ENCODE measurements around the gene SH3RF3.
"Not testable (repeated sequence)": the region's sequence is repeated elsewhere in the genome, so short reads cannot be mapped to it uniquely, and the experiment has no call there.

SH3RF3 gene

DNA sequence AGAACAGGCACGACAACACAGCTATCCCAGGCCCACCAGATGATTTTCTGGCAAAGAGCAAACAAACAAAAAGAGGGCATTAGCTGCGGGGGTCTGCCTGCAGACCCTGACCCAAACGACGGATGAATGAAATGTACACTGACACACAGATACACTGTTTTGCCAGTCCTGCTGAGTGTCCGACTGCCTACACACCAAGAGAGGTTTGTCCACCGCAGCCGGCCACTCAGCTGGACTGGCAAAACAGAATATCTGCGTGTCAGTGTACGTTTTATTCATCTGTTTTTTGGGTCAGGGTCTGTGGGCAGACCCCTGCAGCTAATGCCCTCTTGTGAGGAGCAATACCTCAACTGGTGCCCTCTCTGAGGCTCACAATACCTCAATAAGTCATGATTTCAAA, 10.7 kb upstream of the SH3RF3 start:
- no peak for DNase-seq (ENCODE audit: low read depth)

DNA sequence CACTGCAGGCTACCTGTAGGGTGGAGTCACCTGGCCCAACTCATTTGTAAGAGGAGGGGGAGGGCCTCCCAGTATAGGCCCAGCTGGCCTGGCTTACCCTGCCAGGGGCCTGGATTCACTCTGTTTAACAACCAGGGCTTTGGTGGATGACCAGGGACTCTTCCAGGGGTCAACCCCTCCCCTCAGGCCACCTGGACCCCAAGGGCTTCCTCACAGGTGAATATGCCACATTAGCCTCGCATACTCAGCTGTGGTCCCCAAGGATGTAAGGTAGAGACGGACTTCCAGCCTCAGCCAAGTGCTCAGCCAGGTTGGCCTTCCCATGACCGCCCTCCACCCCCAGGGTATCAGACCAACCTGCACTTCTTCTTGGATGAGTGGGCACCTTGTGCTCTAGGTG, 8.8 kb upstream of the SH3RF3 start:
- DNase-seq (ENCODE audit: low read depth): no peak

DNA sequence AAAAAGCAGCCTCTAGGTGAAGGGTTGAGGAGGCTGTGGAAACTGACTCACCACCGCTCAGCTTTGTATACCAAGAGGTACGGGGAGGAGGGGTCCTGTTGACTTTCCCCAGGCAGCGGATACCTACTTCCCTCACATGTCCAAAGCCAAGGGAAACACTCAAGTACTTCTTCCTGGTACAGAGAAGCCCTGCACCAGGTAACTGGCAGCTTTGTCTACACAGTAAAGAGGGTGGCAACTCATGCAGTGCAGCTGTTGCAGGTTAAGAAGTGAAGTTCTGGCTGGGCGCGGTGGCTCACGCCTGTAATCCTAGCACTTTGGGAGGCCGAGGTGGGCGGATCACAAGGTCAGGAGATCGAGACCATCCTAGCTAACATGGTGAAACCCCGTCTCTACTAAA, 8.3 kb upstream of the SH3RF3 start:
- DNase-seq (ENCODE audit: low read depth): not testable (repeated sequence)

DNA sequence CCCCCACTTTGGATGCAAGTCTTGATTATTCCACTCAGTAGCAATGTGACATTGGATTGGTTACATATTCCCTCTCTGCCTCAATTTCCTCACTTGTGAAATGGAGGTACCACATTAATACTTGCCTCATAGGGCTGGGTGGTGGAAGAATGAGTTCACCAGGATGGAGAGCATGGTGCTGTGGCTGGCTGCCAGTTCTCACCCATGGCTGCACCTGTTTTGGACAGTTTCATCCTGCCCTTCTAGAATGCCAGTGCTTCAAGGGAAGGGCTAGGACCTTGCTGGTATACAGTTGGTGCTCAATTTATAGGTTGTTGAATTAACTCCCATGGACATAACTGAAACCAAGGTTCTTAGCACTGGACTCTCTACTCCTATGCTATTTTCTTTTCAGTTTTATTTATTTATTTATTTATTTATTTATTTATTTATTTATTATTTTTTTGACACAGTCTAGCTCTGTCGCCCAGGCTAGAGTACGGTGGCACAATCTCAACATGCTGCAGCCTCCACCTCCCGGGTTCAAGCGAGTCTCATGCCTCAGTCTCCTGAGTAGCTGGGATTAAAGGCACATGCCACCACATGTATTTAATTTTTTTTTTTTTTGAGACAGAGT, 5.3 kb upstream of the SH3RF3 start:
- no peak for DNase-seq (ENCODE audit: low read depth)

DNA sequence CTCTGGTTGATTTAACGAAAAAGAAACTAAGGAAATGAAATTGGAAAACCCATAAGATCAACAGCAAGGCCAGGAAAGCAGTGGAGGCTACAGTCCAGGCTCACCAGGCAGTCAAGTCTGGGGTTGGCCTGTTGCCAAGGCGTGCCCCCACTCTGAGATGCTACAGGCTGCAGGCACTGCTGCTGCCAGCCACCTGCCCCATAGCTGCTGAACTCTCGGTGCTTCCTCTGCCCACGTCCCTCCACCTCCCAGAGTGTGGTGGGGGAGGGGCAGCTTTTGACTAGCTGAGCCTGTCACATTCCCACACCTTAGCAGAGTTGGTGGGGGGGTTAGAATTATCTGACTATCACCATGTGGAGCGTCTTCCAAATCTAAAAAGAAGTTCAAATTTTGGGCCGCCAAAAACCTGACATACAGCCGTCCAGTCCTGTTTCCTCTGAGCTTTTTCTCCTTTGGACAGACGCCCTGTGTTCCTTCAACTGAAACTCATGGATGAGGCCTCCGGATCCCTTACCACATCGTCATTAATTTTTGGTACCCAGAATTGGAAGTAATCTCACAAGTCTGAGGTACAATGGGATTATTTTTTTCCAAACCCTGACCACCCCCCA, 3.9 kb upstream of the SH3RF3 start:
- no peak for DNase-seq (ENCODE audit: low read depth)

DNA sequence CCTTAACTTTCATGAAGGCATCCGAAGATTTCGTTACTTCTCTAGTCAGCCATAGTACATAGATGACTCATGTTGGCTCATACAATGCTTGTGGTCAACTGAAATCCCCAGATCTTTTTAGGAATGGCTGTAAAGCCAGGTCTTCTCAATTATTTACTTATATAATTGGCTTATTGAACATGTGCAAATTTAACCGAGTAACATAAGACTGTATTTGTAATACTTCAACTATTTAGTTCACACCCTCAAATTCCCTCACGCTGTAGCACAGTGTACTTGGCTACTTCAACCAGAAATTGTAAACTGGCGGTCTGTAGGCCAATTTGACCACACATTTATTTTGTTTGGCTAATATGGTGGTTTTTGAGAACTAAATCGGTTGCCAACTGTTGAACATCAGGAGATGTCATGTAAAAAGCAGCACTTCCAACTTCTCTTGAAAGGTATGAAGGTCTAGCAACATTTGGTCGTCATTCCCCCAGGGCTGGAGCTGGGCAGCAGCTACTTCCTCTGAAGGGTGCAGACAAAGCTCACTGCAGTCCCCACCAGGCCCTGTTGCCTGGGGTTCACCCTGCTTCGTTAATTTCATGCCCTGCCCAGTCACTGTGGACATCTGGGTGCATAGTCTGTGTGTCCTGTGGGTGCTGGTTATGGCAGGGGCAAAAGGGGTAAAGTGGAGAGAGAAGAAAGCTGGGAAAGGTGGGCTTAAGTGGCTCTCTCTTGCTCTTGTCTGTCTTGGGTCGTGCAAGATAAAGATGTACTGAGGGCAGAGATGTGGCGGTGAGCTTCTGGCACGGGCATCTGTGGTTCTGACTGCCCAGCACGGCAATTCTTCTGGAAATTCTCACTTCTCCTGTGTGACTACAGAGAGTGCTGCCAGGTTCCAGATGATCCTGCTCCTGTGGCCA, 3.2 kb upstream of the SH3RF3 start:
- DNase-seq (ENCODE audit: low read depth): no peak

DNA sequence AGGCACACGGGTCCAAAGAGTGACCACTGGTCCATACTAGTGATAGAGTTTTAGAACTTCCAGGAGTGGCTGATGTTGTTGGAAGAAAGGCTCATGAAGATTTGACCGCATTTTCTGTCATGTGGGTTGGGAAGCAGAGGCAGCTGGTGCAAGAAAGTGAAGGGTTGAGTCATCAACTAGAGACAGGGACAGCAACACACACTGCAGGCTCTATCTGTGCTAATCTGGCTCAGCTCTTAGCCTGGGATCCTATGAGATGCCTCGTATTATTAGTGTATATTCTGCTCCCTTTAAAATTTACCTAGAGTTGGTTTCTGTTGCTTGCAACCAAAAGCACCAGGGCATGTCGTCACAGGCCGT, 2.5 kb upstream of the SH3RF3 start:
- DNase-seq (ENCODE audit: low read depth): no peak

DNA sequence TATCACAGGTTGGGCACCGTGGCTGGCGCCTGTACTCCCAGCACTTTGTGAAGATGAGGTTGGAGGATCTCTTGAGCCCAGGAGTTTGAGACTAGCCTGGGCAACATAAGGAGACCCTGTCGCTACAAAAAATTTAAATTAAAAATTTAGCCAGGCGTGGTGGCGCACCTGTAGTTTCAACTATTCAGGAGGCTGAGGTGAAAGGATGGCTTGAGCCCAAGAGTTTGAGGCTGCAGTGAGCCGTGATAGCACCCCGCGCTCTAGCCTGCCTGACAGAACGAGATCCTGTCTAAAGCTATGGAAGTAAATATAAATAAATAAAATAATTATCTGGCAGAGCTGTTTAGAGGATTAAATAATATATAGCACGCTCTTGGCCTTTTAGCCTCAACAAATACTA, 1.4 kb upstream of the SH3RF3 start:
- DNase-seq (ENCODE audit: low read depth): no peak

DNA sequence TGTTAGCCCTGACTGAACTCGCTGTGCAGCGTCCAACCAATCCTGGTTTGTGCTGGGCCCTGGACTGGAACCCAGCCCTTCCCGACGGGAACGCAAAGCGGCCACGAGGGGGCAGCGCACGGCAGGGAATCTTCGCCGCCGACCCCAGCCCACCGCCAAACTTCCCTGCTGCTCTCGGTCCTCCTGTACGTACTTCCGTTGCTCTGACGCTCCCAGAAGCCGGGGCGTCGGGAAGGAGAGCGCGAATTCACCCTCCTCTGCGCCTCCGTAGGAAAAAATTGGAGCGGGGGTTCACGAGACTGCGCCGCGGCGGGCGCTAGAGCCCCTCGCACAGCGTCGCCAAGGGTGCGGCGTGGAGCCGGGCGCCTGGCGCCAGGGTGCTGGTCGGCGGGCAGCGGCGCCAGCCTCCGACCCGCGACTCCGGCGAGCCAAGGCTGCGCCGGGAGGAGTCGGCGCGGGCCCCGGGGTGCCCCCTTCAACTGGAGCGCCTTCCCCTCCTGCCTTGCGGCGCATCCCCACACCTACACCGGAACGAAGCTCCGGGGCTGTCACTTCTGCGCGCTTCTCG, 873 bp upstream of the SH3RF3 start:
- no peak for DNase-seq (ENCODE audit: low read depth)

DNA sequence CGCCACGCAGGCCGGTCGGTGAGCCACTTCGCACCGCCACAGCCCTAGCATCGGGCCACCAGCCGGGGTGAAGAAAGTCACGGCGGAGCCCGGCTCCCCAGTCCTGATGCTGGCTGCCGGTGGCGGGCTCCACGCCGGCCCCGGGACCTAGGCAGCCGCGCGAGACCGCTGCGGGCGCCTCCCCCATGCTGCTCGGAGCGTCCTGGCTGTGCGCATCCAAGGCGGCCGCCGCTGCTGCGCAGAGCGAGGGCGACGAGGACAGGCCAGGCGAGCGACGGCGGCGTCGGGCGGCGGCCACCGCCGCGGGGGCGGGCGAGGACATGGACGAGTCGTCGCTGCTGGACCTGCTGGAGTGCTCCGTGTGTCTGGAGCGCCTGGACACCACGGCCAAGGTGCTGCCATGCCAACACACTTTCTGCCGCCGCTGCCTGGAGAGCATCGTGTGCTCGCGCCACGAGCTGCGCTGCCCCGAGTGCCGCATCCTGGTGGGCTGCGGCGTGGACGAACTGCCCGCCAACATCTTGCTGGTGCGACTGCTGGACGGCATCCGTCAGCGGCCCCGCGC, 433 bp downstream of the SH3RF3 start:
- no peak for DNase-seq (ENCODE audit: low read depth)

DNA sequence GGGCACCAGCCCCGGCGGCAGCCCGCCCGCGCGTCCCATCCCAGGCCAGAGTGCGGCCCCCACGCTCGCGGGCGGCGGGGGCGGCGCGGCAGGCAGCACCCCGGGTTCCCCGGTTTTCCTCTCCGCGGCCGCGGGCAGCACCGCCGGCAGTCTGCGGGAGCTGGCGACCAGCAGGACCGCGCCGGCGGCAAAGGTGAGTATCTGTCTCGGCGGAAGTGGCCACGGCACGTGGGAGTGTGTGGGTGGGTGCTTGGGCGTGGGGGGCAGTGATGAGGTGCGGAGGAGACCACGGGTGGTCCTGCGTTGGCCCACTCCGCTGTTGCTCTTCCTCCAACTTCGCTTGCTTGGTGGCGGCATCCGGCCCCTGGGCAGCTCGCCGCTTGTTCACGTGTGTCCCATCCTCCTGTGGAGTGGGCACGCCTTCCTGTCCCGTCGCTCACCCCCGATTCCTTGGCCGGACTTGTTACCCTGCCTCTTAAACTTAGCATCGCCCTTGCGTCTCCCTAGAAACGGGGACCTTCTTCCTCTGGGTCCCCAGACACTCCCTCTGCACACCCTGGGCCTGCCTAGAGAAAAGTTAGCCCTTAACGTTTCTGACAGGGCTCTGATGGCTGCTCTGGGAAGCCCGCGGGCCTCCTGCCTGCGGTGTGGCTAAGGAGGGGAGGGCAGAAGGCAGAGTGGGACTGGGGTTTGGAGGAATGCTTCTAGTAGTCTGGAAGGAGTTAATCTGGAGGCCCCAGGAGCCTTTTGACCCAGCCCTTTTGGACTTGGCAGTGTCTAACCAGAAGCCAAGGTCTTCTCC, 1.1 kb downstream of the SH3RF3 start:
- no peak for DNase-seq (ENCODE audit: low read depth)

DNA sequence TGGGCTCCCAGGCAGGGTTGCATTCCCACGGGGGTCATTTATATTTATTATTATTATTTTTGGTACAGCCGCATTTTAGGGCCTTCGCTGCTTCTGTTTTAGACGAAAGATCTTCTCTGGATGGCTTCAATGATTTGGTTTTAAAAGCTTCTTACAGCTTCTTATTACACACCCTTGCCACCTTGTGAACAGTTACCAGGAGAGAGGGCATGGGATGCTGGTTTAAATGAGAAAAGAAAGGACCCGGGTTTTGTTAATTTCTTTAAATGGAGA, 1.7 kb downstream of the SH3RF3 start:
- no peak for DNase-seq (ENCODE audit: low read depth)

DNA sequence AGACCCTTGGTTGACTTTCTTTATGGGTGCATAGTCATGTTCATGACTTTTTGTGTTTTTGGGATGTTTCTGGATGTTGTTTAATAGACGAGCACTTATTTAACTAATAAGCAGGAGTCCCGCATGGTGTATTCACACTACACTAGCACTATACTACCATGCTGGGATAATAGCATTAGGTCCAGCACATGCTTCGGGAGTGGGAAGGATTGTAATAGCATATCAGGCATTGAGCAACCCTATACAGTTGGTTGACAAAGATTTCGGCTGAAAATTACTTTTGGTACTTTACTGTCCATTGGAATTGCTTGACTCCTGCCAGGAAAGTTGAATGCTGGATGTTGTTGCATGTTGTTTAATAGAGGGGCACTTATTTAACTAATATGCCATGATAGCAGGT, 2.8 kb downstream of the SH3RF3 start:
- no peak for DNase-seq (ENCODE audit: low read depth)

DNA sequence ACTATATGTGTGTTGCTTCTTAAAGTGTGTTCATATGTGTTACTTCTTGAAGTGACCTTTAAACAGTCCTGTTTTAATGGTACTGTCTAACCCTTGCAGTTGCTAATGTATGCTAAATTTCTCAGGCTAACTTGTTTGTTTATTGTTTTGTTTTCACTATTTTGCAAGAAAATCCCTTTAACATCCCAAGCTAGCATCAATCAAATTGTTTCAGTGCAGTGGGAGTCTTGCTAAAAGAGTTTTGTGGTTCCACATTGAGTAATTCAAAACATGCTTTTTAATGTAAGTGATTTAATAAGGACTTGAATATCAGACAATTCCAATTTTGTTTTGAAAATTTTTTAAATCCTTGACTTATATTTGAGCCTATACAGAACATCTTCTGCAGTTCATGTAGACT, 3.6 kb downstream of the SH3RF3 start:
- no peak for DNase-seq (ENCODE audit: low read depth)

DNA sequence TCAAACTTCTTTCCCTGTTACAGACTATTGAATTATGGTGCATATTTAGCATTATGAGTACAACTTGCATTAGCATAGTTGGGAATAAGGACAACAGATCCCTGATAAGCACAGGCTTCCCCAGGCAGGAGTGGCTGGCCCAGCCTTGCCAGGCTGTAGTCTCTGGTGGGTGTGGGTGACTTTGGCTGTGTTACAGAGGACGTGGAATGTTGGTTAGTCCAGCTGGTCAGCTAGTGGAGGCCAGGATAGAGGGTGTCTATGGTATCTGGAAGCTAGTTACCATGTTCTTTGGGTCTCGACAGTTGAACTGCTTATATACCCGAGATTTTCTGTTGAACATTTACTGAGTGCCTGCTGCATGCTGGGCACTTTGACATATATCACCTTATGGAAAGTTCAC, 4.7 kb downstream of the SH3RF3 start:
- no peak for DNase-seq (ENCODE audit: low read depth)

DNA sequence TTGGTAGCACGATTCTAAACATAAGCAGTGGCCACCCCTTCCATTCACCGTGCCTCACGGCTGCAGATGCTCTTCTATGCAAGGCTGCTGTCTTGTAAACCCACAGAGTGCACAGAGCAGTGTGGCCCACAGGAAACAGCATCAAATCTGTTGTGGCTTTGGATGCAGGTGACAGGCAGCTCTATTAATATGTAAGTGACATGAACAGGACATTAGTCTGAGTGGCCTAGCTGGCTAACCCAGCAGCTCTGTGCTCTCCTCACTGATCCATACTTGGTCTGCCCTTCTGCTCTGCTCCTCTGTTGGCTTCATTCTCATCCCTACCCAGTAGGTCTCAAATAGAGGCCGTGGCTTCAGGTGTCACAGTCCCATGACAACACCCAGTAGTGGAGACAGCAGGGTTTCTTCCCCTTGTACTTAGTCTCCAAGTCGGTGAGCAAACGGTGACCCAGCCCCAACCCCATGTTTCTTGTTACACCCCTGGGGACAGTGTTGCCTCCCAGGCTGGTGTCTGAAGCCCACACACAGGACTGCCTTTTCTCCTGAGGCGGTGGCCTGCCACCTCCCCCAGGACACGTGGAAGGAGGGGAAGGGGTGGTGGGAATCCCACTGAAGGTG, 5.8 kb downstream of the SH3RF3 start:
- DNase-seq (ENCODE audit: low read depth): no peak

DNA sequence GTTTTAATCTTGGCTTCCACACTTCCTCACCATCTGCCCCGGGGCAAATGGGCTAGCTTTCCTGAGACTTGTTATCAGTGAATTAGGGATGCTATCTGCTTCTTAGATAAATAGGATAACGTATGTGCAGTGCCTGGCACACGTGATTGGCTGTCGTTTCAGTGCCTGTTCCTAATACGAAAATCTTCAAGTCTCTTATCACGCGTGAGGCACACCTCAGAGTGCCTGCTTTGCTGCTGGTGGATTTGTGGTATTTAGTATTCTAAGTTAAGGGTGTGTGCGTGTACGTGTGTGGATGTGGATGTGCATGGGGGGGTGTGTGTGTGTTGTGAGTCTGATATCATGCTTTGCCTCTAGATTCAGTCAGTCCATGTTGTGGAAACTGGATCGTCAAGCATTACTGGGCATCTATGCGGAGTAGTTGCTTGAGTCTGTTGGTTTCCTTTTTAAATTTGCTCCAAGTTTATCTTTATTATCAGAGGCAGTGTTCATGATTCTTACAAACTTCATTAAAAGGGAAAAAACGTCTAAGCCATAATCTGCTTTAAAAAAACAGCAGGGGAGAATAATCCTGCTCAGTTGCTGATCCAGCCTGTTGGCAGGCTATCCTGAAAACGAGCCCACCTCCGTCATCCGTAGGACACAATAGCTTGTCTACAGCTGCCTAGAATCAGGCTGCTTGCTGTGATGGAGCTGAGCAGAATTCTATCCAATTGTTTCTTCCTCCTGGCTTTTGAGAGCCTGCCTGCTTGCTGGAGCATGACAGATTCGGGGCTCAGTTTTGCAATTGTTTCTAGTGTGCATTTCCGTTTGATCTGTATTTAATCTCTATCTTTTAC, 6.6 kb downstream of the SH3RF3 start:
- no peak for DNase-seq (ENCODE audit: low read depth)

DNA sequence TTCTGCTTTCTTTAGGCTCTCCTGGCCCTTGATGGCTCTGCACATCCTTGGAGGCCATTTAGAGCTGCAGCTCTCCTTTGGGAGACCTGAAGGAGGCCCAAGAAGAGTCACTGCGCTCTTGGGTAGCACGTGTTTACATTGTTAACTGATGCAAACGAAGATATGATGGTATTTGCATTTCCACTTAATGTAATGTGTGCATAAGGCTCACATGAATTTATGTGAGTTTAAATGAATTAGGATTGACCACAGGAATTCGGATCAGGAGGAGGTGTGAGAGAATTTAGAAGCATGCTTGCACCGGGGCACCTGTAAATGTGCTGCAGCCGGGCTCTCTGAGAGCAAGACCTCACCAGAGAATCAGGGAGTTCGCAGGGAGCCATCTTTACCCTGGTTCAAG, 7.5 kb downstream of the SH3RF3 start:
- DNase-seq (ENCODE audit: low read depth): no peak

DNA sequence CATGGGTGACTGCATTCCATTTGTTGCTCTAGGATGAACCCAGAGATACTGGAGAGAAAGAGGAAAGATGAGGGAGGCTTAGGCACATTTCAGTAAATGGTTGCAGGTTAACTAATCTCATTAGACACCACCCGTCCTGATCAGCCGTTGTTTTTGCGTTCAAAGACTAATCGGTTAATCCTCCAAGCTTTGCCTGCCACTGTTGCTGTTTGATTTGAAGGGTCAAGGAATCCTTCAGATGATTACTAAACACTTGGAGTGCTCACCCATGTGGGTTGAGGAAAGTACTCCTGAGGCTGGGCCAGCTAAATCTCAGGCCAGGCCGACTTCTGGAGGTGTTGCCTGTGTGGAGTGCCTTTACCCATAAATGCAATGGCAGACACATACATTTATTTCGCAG, 8.6 kb downstream of the SH3RF3 start:
- no peak for DNase-seq (ENCODE audit: low read depth)

DNA sequence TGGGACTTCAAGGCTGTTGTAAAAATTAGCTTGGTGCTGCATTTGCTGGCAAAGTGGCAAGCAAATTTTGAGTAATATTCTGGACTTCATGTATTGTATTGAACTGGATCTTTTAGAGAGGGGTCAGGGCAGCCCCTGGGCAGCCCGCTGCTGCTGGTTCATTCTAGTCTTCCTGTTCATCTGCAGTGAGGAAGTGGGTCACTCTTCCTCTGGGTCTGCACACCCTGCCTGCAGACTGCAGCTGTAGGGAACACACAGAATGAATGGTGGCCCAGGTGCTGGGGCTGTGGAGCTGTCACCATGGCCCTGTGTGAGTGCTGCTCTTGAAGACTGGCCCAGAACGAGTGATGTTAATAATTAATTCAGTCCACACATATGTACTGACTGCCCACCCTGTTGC, 9.4 kb downstream of the SH3RF3 start:
- no peak for DNase-seq (ENCODE audit: low read depth)

DNA sequence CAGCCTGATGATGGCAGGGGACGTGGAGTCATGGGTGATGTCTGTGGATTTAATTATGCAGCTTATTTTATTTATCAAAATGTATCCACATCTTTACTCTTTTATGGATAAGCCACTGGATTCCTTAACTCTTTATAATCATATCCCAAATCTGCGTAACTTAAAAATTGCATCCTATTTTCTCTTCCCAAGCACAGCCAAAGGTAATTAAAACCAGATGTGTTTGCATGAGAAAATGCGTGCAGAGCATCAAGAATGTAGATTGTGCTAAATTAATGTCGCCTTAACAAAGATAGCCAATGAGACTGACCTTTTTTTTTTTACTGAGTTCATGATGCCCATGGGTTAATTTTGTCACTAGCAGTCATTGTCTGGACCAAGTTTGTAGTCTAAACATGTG, 10.0 kb downstream of the SH3RF3 start:
- DNase-seq (ENCODE audit: low read depth): no peak

Data from T-helper 22 cell (primary cell).